BLaER1 treated with 17β-estradiol and CSF1 and Interleukin-3, amounts not matched to agents 10 nM and 100 nM (cell line): ENCODE measurements around the gene GYG2.
"Not testable (repeated sequence)": the region's sequence is repeated elsewhere in the genome, so short reads cannot be mapped to it uniquely, and the experiment has no call there.

ENCODE experiments used
- H3K27ac ChIP-seq, 11 experiments: shearing (Covaris generic); formaldehyde crosslinking; 2 replicates each; pipeline ENCODE4 v1.8.1; 2022
- H3K27me3 ChIP-seq, 11 experiments: shearing (Covaris generic); formaldehyde crosslinking; 2 replicates each; pipeline ENCODE4 v1.8.1; 2022
- H3K36me3 ChIP-seq, 11 experiments: shearing (Covaris generic); formaldehyde crosslinking; 2 replicates each; pipeline ENCODE4 v1.8.1; 2022
- H3K4me1 ChIP-seq, 10 experiments: shearing (Covaris generic); formaldehyde crosslinking; 2 replicates each; pipeline ENCODE4 v1.8.1; 2022
- H3K4me2 ChIP-seq, 11 experiments: shearing (Covaris generic); formaldehyde crosslinking; 2 replicates each; pipeline ENCODE4 v1.8.1; 2022
- H3K4me3 ChIP-seq, 10 experiments: shearing (Covaris generic); formaldehyde crosslinking; 2 replicates each; pipeline ENCODE4 v1.8.1; 2022
- H3K9ac ChIP-seq, 11 experiments: shearing (Covaris generic); formaldehyde crosslinking; 2 replicates each; pipeline ENCODE4 v1.8.1; 2022
- H3K9me3 ChIP-seq, 11 experiments: shearing (Covaris generic); formaldehyde crosslinking; replicated peaks in 1 of 11; 2 replicates each; pipeline ENCODE4 v1.8.1; 2022
- H4K20me1 ChIP-seq, 11 experiments: shearing (Covaris generic); formaldehyde crosslinking; 2 replicates each; pipeline ENCODE4 v1.8.1; 2022
- Cebpa-rat ChIP-seq, 11 experiments: shearing (Covaris generic); IDR thresholded peaks; 2 replicates each; pipeline ENCODE4 v1.8.1; 2022

Gene GYG2

DNA sequence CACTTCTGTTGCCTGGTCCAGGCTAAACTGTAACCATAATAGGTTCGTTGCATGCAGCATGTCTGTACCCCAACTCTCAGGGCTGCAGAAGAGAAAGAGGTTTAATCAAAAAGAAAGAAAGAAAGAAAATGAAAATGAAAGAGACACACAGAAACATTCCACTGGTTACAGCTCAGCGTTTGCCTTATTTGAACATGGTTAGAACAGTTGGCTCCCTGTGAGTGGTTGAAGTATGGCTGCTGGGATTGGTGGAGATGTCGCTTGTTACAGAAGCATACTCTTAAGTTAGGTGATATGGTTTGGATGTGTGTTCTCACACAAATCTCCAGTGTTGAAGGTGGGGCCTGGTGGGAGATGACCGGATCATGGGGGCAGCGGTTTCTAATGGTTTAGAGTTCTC, 64.1 kb downstream of the GYG2 start:
- Histone ChIP-seq H3K9me3 (no peaks in the 10 kb centered on the region), H3K36me3 (no peaks in the 10 kb centered on the region), H3K4me1 (peaks cover 28 to 57% (median 39%) of the 10 kb centered on the region in 10 experiments), H3K27ac (no peak overlapping the region), H3K9ac (no peak overlapping the region), H3K4me2 (no peak overlapping the region), H3K4me3 (no peak overlapping the region), H4K20me1 (no peaks in the 10 kb centered on the region), H3K27me3 (peaks cover 3 to 14% (median 7%) of the 10 kb centered on the region in 11 experiments; a peak in 14 of 22 replicates)
- no peak for TF ChIP-seq Cebpa-rat (IDR thresholded peaks at IDR 0.05)

DNA sequence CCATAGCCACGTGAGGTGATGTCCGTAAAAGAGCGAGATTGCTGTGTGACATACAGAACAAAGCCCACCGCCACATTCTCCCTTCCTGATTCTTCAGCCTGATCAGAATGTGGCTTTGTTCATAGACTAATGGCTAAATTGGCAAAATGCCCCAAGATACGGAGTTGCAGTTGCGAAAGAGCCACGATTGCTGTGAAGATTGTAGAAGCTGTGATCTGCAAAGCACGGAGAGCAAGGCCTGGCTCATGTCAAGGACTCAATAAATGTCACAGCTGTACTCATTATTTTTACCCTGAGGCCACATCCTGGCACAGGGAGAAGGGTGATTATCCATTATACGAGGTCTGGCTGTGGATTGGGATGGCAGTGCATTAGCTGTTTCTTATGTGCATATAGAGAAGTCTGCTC, 66.2 kb downstream of the GYG2 start:
- Histone ChIP-seq H3K9me3 (no peaks in the 10 kb centered on the region), H3K27me3 (peaks cover 3 to 12% (median 6%) of the 10 kb centered on the region in 11 experiments; a peak in 14 of 22 replicates), H3K27ac (peak overlapping the region in 6 of 11 experiments; percentile 1 to 43 (median 38); a peak in 8 of 22 replicates), H3K9ac (peak overlapping the region in 3 of 11 experiments; percentile 14 to 18 (median 15); a peak in 4 of 22 replicates), H3K4me2 (peak overlapping the region; percentile 16 to 75 (median 52); a peak in 21 of 22 replicates), H3K4me3 (no peak overlapping the region), H3K4me1 (peaks cover 25 to 51% (median 40%) of the 10 kb centered on the region in 10 experiments), H3K36me3 (no peaks in the 10 kb centered on the region), H4K20me1 (no peaks in the 10 kb centered on the region)
- TF ChIP-seq Cebpa-rat (IDR thresholded peaks at IDR 0.05), result peak in 9 of 11 experiments; percentile 60 to 92 (median 66); a peak in 14 of 22 replicates

- Histone ChIP-seq H3K4me3 (0 out of 20 replicates have a peak overlapping the region, but pooled peaks of 1 of the 10 experiments have one; percentile 27), H3K36me3 (no peaks in the 10 kb centered on the region), H3K4me2 (peak overlapping the region; percentile 59 to 84 (median 80)), H4K20me1 (no peaks in the 10 kb centered on the region), H3K27ac (peak overlapping the region in 6 of 11 experiments; percentile 3 to 57 (median 42); a peak in 10 of 22 replicates), H3K4me1 (peaks cover 25 to 55% (median 41%) of the 10 kb centered on the region in 10 experiments), H3K9me3 (no peaks in the 10 kb centered on the region; a peak in 1 of 22 replicates), H3K27me3 (no peaks in the 10 kb centered on the region), H3K9ac (peak overlapping the region in 6 of 11 experiments; percentile 4 to 49 (median 26); a peak in 6 of 22 replicates)
- TF ChIP-seq Cebpa-rat (IDR thresholded peaks at IDR 0.05), result no peak
Measured at GRCh38 chrX:2897311-2897689, 68.6 kb downstream of the GYG2 start.

- peaks cover 25 to 57% (median 41%) of the 10 kb centered on the region in 10 experiments for H3K4me1 ChIP-seq
Measured at GRCh38 chrX:2897690-2898623, 69.2 kb downstream of the GYG2 start.

GRCh38 chrX:2898846-2899512, 70.2 kb downstream of the GYG2 start:
- peaks cover 0 to 8% (median under 1%) of the 10 kb centered on the region in 11 experiments; a peak in 10 of 22 replicates for H3K36me3 ChIP-seq
- no peak overlapping the region for H3K4me3 ChIP-seq
- no peak for TF ChIP-seq Cebpa-rat (IDR thresholded peaks at IDR 0.05)
- peaks cover 25 to 57% (median 41%) of the 10 kb centered on the region in 10 experiments for H3K4me1 ChIP-seq
- peak overlapping the region in 1 of 11 experiments; percentile 13; a peak in 1 of 22 replicates for H3K27ac ChIP-seq
- H3K27me3 ChIP-seq, result no peaks in the 10 kb centered on the region
- H3K9ac ChIP-seq, result no peak overlapping the region
- no peaks in the 10 kb centered on the region for H4K20me1 ChIP-seq
- peak overlapping the region; percentile 59 to 84 (median 80); a peak in 15 of 22 replicates for H3K4me2 ChIP-seq
- H3K9me3 ChIP-seq, result peaks cover 10 to 16% (median 13%) of the 10 kb centered on the region in 11 experiments

More at GRCh38 chrX:2897690-2898623, 69.2 kb downstream of the GYG2 start:
- Histone ChIP-seq H3K27ac (peak overlapping the region in 7 of 11 experiments; percentile 23 to 57 (median 46); a peak in 12 of 22 replicates), H3K9ac (peak overlapping the region in 8 of 11 experiments; percentile 4 to 49 (median 30); a peak in 8 of 22 replicates), H3K4me2 (peak overlapping the region; percentile 59 to 84 (median 80)), H3K4me3 (peak overlapping the region in 3 of 10 experiments; percentile 16 to 53 (median 27); a peak in 4 of 20 replicates)
- H4K20me1 ChIP-seq, H3K36me3 ChIP-seq, H3K27me3 ChIP-seq, H3K9me3 ChIP-seq: not testable (repeated sequence)

DNA sequence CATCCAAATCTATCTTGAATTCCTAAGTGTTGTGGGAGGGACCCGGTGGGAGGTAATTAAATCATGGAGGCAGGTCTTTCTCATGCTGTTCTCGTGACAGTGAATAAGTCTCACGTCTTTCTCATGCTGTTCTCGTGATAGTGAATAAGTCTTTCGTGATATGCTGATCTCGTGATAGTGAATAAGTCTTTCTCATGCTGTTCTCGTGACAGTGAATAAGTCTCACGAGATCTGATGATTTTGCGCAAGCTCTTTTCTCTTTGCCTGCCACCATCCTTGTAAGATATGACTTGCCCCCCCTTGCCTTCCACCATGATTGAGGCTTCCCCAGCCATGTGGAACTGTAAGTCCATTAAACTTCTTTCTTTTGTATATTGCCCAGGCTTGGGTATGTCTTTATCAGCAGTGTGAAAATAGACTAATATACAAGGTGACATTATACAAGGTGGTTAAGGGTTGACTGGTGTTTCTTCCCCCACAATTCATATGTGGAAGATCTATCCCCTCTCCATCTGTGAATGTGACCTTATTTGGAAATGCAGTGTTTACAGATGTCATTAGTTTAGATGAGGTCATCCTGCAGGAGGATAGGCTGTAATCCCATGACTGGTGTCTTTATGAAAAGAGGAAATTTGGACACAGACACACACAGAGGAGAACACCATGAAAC, 72.8 kb downstream of the GYG2 start:
- Histone ChIP-seq H3K4me3 (no peak overlapping the region), H3K9me3 (peaks cover 24 to 39% (median 35%) of the 10 kb centered on the region in 11 experiments), H4K20me1 (no peaks in the 10 kb centered on the region), H3K36me3 (peaks cover 14 to 32% (median 26%) of the 10 kb centered on the region in 11 experiments; a peak in 21 of 22 replicates), H3K27me3 (no peaks in the 10 kb centered on the region), H3K4me2 (peak overlapping the region in 2 of 11 experiments; percentile 15 to 42; a peak in 3 of 22 replicates), H3K4me1 (peaks cover 18 to 37% (median 27%) of the 10 kb centered on the region in 10 experiments), H3K27ac (peak overlapping the region in 1 of 11 experiments; percentile 18; a peak in 1 of 22 replicates), H3K9ac (no peak overlapping the region)
- TF ChIP-seq Cebpa-rat (IDR thresholded peaks at IDR 0.05), result no peak

- no peak for TF ChIP-seq Cebpa-rat (IDR thresholded peaks at IDR 0.05)
- Histone ChIP-seq H3K36me3 (peaks cover 23 to 45% (median 39%) of the 10 kb centered on the region in 11 experiments; a peak in 21 of 22 replicates), H3K4me3 (no peak overlapping the region), H3K4me1 (peaks cover 8 to 25% (median 14%) of the 10 kb centered on the region in 10 experiments), H3K27ac (no peak overlapping the region), H3K27me3 (no peaks in the 10 kb centered on the region), H4K20me1 (no peaks in the 10 kb centered on the region), H3K9ac (no peak overlapping the region), H3K4me2 (no peak overlapping the region), H3K9me3 (peaks cover 24 to 44% (median 35%) of the 10 kb centered on the region in 11 experiments)
Measured at GRCh38 chrX:2902841-2903240, 74.1 kb downstream of the GYG2 start.

DNA sequence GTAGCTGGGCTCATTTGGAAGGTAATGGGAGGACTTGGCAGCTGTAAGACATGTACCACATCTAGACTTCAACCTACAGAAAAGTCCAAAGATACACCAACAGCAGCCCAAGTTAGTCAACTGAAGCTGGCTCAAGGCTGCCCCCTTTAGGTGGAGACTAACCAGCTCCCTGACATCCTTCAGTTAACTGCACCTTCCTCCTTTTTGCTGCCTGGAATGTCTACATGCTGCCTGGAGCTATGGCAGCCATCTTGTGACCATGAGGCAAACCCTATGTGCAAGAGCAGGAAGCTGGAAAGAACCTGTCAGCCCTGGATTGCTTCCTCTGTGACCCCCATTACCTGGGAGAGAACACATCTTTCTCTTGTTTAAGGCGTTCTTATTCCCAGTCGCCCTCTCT, 74.6 kb downstream of the GYG2 start:
- no peak overlapping the region for H3K4me2 ChIP-seq
- no peaks in the 10 kb centered on the region for H3K27me3 ChIP-seq
- H3K9me3 ChIP-seq, result peaks cover 24 to 44% (median 35%) of the 10 kb centered on the region in 11 experiments
- peaks cover 23 to 48% (median 41%) of the 10 kb centered on the region in 11 experiments; a peak in 21 of 22 replicates for H3K36me3 ChIP-seq
- no peak overlapping the region for H3K9ac ChIP-seq
- TF ChIP-seq Cebpa-rat (IDR thresholded peaks at IDR 0.05), result no peak
- no peak overlapping the region for H3K27ac ChIP-seq
- no peaks in the 10 kb centered on the region for H4K20me1 ChIP-seq
- peaks cover 3 to 20% (median 9%) of the 10 kb centered on the region in 10 experiments for H3K4me1 ChIP-seq
- no peak overlapping the region for H3K4me3 ChIP-seq
